ENCODE data around the gene ZNF597. TPM values are rescaled to one million over a fixed set of nuclear protein-coding genes. Genes with fewer than 3 reads are reported as not detected.

The ZNF597 gene
- total RNA-seq, 2 experiments from 2014 or later, result 2.3 to 2.5 TPM

DNA sequence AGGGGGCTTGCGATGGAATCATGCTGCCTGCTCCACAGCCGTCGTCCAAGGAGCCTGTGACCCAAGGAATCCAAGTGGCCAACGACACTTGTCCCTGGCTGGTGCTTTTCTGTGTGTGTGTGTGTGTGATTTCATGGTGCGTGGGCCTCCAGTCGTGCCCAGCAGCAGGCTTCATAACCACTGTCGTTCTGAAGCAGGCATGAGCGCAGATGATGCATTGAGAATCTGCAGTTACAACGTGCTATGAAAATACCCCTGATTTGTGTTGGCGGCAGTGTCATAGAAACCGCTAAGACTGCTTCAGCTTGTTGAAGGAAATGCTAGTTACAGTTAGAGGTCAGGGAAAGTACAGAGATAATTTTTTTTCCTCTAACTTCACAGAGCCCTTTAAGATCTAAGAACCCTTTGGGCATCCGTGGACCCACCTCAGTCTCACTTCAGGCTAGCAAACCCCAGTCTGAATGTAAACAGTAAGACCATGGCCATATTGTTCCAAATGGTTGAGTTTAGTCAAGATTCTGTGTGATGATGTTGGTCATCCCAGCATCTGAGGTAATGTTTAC is 36.4 kb upstream of the ZNF597 start:
- H3K9me3 ChIP-seq (ENCODE audit: control insufficient read depth in 1 of 2, insufficient read depth in 1 of 2, low read length in 2 of 2), result no peaks in the 10 kb centered on the region
- Mint-ChIP-seq H3K4me1 (ENCODE audit: low read depth) (no peaks in the 10 kb centered on the region), H3K36me3 (ENCODE audit: low read depth) (peaks cover 65% of the 10 kb centered on the region), H3K27me3 (no peaks in the 10 kb centered on the region), H3K9me3 (no peaks in the 10 kb centered on the region), H3K27ac (peak overlapping the region; percentile 47), H3K4me3 (no peak overlapping the region)
- DNase-seq (no peak), ATAC-seq (ENCODE audit: poor library complexity) (no peak)
- H3K36me3 ChIP-seq (ENCODE audit: insufficient read depth, low read length), result peaks cover 55% of the 10 kb centered on the region
- no peak for TF ChIP-seq CTCF (IDR thresholded peaks at IDR 0.05)
- CTCF ChIA-PET, result no interaction called here
- no peak overlapping the region for H3K27ac ChIP-seq (ENCODE audit: low read depth in 1 of 2, low read length in 2 of 2)
- H3K4me3 ChIP-seq (ENCODE audit: low read length), result no peak overlapping the region
- H3K4me1 ChIP-seq (ENCODE audit: insufficient read depth, low read length), result no peaks in the 10 kb centered on the region
- intact Hi-C loops (cut with DNase I, micrococcal nuclease), result no loop called here
- H3K27me3 ChIP-seq (ENCODE audit: control insufficient read depth in 1 of 2, insufficient read depth in 2 of 2, low read length in 2 of 2), result no peaks in the 10 kb centered on the region
- POLR2A ChIA-PET, result no interaction called here

DNA sequence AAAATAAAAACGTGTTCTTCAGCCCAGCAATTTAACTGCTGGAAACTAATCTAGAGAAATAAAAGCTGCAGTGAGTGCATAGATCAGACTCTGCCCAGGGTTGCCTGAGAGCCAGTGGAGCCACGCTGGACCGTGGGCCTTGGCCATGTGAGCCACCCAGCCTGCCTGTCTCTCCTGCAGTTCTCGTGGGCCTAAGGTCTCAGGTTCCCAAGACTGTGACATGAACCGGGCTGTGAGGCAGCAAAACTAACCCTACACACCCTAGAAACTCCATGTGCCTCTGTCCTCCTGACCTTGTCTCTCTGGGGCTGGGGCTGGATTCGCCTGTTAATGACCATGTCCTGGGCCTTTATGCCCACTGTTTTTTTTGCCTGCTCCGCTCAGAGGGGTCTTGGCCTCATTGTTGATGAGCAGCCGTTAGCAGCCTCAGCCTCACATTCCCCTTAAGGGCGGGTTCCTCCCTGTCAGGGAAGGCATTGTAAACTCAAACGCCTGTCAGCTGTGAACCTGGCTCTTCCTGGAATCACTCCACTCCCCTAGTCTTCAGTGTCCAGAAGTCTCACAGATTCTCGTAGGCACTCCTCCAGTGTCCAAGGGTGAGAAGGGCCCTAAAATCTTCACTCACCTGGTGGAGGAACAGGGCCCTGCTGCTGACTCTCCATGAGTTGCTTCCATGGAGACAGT is 35.1 kb upstream of the ZNF597 start:
- no peaks in the 10 kb centered on the region for H3K27me3 ChIP-seq (ENCODE audit: control insufficient read depth in 1 of 2, insufficient read depth in 2 of 2, low read length in 2 of 2)
- TF ChIP-seq CTCF (IDR thresholded peaks at IDR 0.05), result no peak
- H3K4me3 Mint-ChIP-seq, result no peak overlapping the region
- ChIA-PET POLR2A (no interaction called here), CTCF (no interaction called here)
- peaks cover 44% of the 10 kb centered on the region for H3K36me3 ChIP-seq (ENCODE audit: insufficient read depth, low read length)
- no peaks in the 10 kb centered on the region for H3K4me1 ChIP-seq (ENCODE audit: insufficient read depth, low read length)
- DNase-seq, result no peak
- H3K27me3 Mint-ChIP-seq, result no peaks in the 10 kb centered on the region
- H3K27ac Mint-ChIP-seq, result no peak overlapping the region
- no peaks in the 10 kb centered on the region for H3K9me3 ChIP-seq (ENCODE audit: control insufficient read depth in 1 of 2, insufficient read depth in 1 of 2, low read length in 2 of 2)
- no peaks in the 10 kb centered on the region for H3K4me1 Mint-ChIP-seq (ENCODE audit: low read depth)
- no peaks in the 10 kb centered on the region for H3K9me3 Mint-ChIP-seq
- no peak overlapping the region for H3K4me3 ChIP-seq (ENCODE audit: low read length)
- no peak overlapping the region for H3K27ac ChIP-seq (ENCODE audit: low read depth in 1 of 2, low read length in 2 of 2)
- H3K36me3 Mint-ChIP-seq (ENCODE audit: low read depth), result peaks cover 53% of the 10 kb centered on the region
- no peak for ATAC-seq (ENCODE audit: poor library complexity)
- intact Hi-C loops (cut with DNase I, micrococcal nuclease), result no loop called here

GRCh38 chr16:3476409-3476808 is 33.1 kb upstream of the ZNF597 start:
- no peaks in the 10 kb centered on the region for H3K9me3 ChIP-seq (ENCODE audit: control insufficient read depth in 1 of 2, insufficient read depth in 1 of 2, low read length in 2 of 2)
- H3K36me3 Mint-ChIP-seq (ENCODE audit: low read depth), result peaks cover 48% of the 10 kb centered on the region
- H3K27me3 Mint-ChIP-seq, result no peaks in the 10 kb centered on the region
- ChIA-PET CTCF (no interaction called here), POLR2A (no interaction called here)
- no peak overlapping the region for H3K4me3 ChIP-seq (ENCODE audit: low read length)
- intact Hi-C loops (cut with DNase I, micrococcal nuclease), result no loop called here
- no peaks in the 10 kb centered on the region for H3K9me3 Mint-ChIP-seq
- H3K36me3 ChIP-seq (ENCODE audit: insufficient read depth, low read length), result peaks cover 39% of the 10 kb centered on the region
- H3K4me1 Mint-ChIP-seq (ENCODE audit: low read depth), result peaks cover 7% of the 10 kb centered on the region
- no peak for TF ChIP-seq CTCF (IDR thresholded peaks at IDR 0.05)
- ATAC-seq (ENCODE audit: poor library complexity) (no peak), DNase-seq (no peak)
- H3K4me3 Mint-ChIP-seq, result no peak overlapping the region
- peaks cover 3% of the 10 kb centered on the region for H3K4me1 ChIP-seq (ENCODE audit: insufficient read depth, low read length)
- H3K27ac Mint-ChIP-seq, result no peak overlapping the region
- H3K27me3 ChIP-seq (ENCODE audit: control insufficient read depth in 1 of 2, insufficient read depth in 2 of 2, low read length in 2 of 2), result no peaks in the 10 kb centered on the region
- H3K27ac ChIP-seq (ENCODE audit: low read depth in 1 of 2, low read length in 2 of 2), result no peak overlapping the region

All from CD4-positive, alpha-beta T cell (primary cell).